HepG2 (cell line): ENCODE measurements around the gene TUBG2. TPM values are rescaled to one million over a fixed set of nuclear protein-coding genes. Genes with fewer than 3 reads are reported as not detected.
"Not testable (repeated sequence)": the region's sequence is repeated elsewhere in the genome, so short reads cannot be mapped to it uniquely, and the experiment has no call there.

Experiments
- CAMTA2 ChIP-seq: sonication (generic); formaldehyde crosslinking; IDR thresholded peaks from 2 replicates; pipeline ENCODE4 v1.4.0; 2020; ENCODE audit warnings: mild to moderate bottlenecking, missing genetic modification reagents, borderline replicate concordance
- CREM ChIP-seq, 2 experiments: sonication (generic) in 1 of 2; formaldehyde crosslinking in 1 of 2; IDR thresholded peaks; 2 replicates each; pipeline versions ENCODE4 v1.4.0 to v1.6.1; 2016 to 2020; ENCODE audit warnings: antibody characterized with exemption in 1 of 2, mild to moderate bottlenecking in 1 of 2, missing genetic modification reagents in 1 of 2
- GTF3A ChIP-seq: sonication (generic); formaldehyde crosslinking; conservative IDR thresholded peaks from 2 replicates; pipeline ENCODE4 v1.4.0; 2020; ENCODE audit warnings: mild to moderate bottlenecking, missing genetic modification reagents
- HNF4G ChIP-seq, 2 experiments: sonication (generic) in 1 of 2; formaldehyde crosslinking in 1 of 2; IDR thresholded peaks; 2 replicates each; pipeline versions ENCODE4 v1.4.0 to v1.6.1; 2011 to 2020; ENCODE audit warnings: borderline replicate concordance in 2 of 2, low read depth in 2 of 2, mild to moderate bottlenecking in 2 of 2, low read length in 1 of 2, missing genetic modification reagents in 1 of 2, moderate library complexity in 1 of 2
- NCOA2 ChIP-seq: sonication (generic); formaldehyde crosslinking; IDR thresholded peaks from 2 replicates; pipeline ENCODE4 v1.8.0; 2022; ENCODE audit warnings: inconsistent platforms
- NFKBIZ ChIP-seq: IDR thresholded peaks from 2 replicates; pipeline ENCODE4 v1.6.1; 2018; ENCODE audit warnings: missing genetic modification reagents, missing compliant biosample characterization
- RAD21 ChIP-seq: fragments of 450-650 bp; formaldehyde crosslinking; IDR thresholded peaks from 2 replicates; pipeline ENCODE4 v1.5.0; 2020; ENCODE audit warnings: mild to moderate bottlenecking
- SNAPC2 ChIP-seq: sonication (generic); formaldehyde crosslinking; IDR thresholded peaks from 2 replicates; pipeline ENCODE4 v1.8.1; 2022; ENCODE audit warnings: mild to moderate bottlenecking, missing genetic modification reagents
- ZBTB33 ChIP-seq: sonication (generic); formaldehyde crosslinking; IDR thresholded peaks from 2 replicates; pipeline ENCODE4 v1.4.0; 2020; ENCODE audit warnings: missing genetic modification reagents
- ZFP41 ChIP-seq: sonication (generic); formaldehyde crosslinking; IDR thresholded peaks from 2 replicates; pipeline ENCODE4 v1.4.0; 2020; ENCODE audit warnings: mild to moderate bottlenecking, missing genetic modification reagents, borderline replicate concordance
- ZNF296 ChIP-seq: sonication (generic); formaldehyde crosslinking; conservative IDR thresholded peaks from 2 replicates; pipeline ENCODE4 v1.5.0; 2020; ENCODE audit warnings: mild to moderate bottlenecking, missing genetic modification reagents
- ZNF550 ChIP-seq: sonication (generic); formaldehyde crosslinking; IDR thresholded peaks from 2 replicates; pipeline ENCODE4 v1.4.0; 2020; ENCODE audit warnings: mild to moderate bottlenecking, missing genetic modification reagents, borderline replicate concordance
- ZNF563 ChIP-seq: sonication (generic); formaldehyde crosslinking; IDR thresholded peaks from 2 replicates; pipeline ENCODE4 v1.8.0; 2022; ENCODE audit warnings: mild to moderate bottlenecking, moderate library complexity, missing genetic modification reagents
- ZNF768 ChIP-seq: sonication (generic); formaldehyde crosslinking; IDR thresholded peaks from 2 replicates; pipeline ENCODE4 v1.4.0; 2020; ENCODE audit warnings: missing genetic modification reagents
- ZNF772 ChIP-seq: sonication (generic); formaldehyde crosslinking; IDR thresholded peaks from 2 replicates; pipeline ENCODE4 v1.5.0; 2020; ENCODE audit warnings: mild to moderate bottlenecking, missing genetic modification reagents
- ZNF790 ChIP-seq: sonication (generic); formaldehyde crosslinking; IDR thresholded peaks from 2 replicates; pipeline ENCODE4 v1.8.0; 2022; ENCODE audit warnings: missing genetic modification reagents, mild to moderate bottlenecking, borderline replicate concordance
- ZNF816 ChIP-seq: sonication (generic); formaldehyde crosslinking; IDR thresholded peaks from 2 replicates; pipeline ENCODE4 v1.8.0; 2022; ENCODE audit warnings: missing genetic modification reagents, mild to moderate bottlenecking, borderline replicate concordance
- polyA plus RNA-seq, 8 experiments: library from polyadenylated mRNA; depleted of rRNA in 3 of 8; stranded (reverse) in 7 of 8; unstranded in 1 of 8; fragments of >200 nt; fragmentation: Illumina TruSeq in 4 of 8; extraction: Trizol in 4 of 8; gene quantifications; 2 replicates each; pipeline versions ENCODE4 v1.2.1 to v1.2.3, GENCODE V29; 2011 to 2016; ENCODE audit warnings: low read depth in 4 of 8, missing spikeins in 1 of 8, mixed read lengths in 1 of 8; ENCODE audit not compliant: insufficient read depth in 1 of 8
- total RNA-seq, 5 experiments: library from RNA; depleted of rRNA; stranded (reverse); fragments of >200 nt; fragmentation: Illumina TruSeq; extraction: Trizol; gene quantifications; 2 replicates each; pipeline ENCODE4 v1.2.3, GENCODE V29; 2016; ENCODE audit warnings: low read depth in 1 of 5
- TF ChIP-seq, protein P1 (sequence below): sonication (generic); formaldehyde crosslinking; IDR thresholded peaks from 2 replicates; pipeline ENCODE4 v1.4.0; 2020; ENCODE audit warnings: missing genetic modification reagents
- TF ChIP-seq, protein P2 (sequence below): sonication (generic); formaldehyde crosslinking; IDR thresholded peaks from 2 replicates; pipeline ENCODE4 v1.8.0; 2022; ENCODE audit warnings: mild to moderate bottlenecking, missing genetic modification reagents, moderate library complexity
- TF ChIP-seq, protein P3 (sequence below): sonication (generic); formaldehyde crosslinking; IDR thresholded peaks from 2 replicates; pipeline ENCODE4 v1.4.0; 2020; ENCODE audit warnings: missing genetic modification reagents

The TUBG2 gene
- total and polyA plus RNA-seq, 2 of the 13 experiments (the other 11 are each of a cell fraction or from before 2014, with no cell fraction given), result 16.0 to 42.3 TPM

- 0 out of 2 replicates have a peak, but pooled peaks have one; percentile 0 for TF ChIP-seq ZBTB33 (CRISPR knock-in tag)
- TF ChIP-seq ZNF550, result peak; percentile 74; the same call in 1 of the 2 replicates
- TF ChIP-seq NCOA2 (CRISPR knock-in tag), result 0 out of 2 replicates have a peak, but pooled peaks have one; percentile 12
- peak; percentile 20; the same call in 1 of the 2 replicates for TF ChIP-seq SNAPC2 (CRISPR knock-in tag)
- peak; percentile 5; the same call in 1 of the 2 replicates for TF ChIP-seq ZNF768 (CRISPR knock-in tag)
- 0 out of 2 replicates have a peak, but pooled peaks have one; percentile 11 for TF ChIP-seq GTF3A
- TF ChIP-seq, protein P1, sequence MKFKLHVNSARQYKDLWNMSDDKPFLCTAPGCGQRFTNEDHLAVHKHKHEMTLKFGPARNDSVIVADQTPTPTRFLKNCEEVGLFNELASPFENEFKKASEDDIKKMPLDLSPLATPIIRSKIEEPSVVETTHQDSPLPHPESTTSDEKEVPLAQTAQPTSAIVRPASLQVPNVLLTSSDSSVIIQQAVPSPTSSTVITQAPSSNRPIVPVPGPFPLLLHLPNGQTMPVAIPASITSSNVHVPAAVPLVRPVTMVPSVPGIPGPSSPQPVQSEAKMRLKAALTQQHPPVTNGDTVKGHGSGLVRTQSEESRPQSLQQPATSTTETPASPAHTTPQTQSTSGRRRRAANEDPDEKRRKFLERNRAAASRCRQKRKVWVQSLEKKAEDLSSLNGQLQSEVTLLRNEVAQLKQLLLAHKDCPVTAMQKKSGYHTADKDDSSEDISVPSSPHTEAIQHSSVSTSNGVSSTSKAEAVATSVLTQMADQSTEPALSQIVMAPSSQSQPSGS (CRISPR knock-in tag), result 0 out of 2 replicates have a peak, but pooled peaks have one; percentile 7
- 0 out of 2 replicates have a peak, but pooled peaks have one; percentile 18 for TF ChIP-seq ZNF563 (CRISPR knock-in tag)
- 0 out of 2 replicates have a peak, but pooled peaks have one; percentile 48 for TF ChIP-seq ZNF816
- TF ChIP-seq, protein P2, sequence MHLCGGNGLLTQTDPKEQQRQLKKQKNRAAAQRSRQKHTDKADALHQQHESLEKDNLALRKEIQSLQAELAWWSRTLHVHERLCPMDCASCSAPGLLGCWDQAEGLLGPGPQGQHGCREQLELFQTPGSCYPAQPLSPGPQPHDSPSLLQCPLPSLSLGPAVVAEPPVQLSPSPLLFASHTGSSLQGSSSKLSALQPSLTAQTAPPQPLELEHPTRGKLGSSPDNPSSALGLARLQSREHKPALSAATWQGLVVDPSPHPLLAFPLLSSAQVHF (CRISPR knock-in tag), result peak; percentile 53; the same call in 1 of the 2 replicates
- 0 out of 2 replicates have a peak, but pooled peaks have one; percentile 41 for TF ChIP-seq ZNF772 (CRISPR knock-in tag)
- 0 out of 2 replicates have a peak, but pooled peaks have one; percentile 43 for TF ChIP-seq ZNF790 (CRISPR knock-in tag)
- peak; percentile 93 for TF ChIP-seq ZNF296
- TF ChIP-seq, protein P3, sequence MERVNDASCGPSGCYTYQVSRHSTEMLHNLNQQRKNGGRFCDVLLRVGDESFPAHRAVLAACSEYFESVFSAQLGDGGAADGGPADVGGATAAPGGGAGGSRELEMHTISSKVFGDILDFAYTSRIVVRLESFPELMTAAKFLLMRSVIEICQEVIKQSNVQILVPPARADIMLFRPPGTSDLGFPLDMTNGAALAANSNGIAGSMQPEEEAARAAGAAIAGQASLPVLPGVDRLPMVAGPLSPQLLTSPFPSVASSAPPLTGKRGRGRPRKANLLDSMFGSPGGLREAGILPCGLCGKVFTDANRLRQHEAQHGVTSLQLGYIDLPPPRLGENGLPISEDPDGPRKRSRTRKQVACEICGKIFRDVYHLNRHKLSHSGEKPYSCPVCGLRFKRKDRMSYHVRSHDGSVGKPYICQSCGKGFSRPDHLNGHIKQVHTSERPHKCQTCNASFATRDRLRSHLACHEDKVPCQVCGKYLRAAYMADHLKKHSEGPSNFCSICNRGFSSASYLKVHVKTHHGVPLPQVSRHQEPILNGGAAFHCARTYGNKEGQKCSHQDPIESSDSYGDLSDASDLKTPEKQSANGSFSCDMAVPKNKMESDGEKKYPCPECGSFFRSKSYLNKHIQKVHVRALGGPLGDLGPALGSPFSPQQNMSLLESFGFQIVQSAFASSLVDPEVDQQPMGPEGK (CRISPR knock-in tag), result peak; percentile 83
- TF ChIP-seq CREM (IDR thresholded peaks at IDR 0.05), result 0 out of 2 replicates have a peak, but pooled peaks have one; percentile 39
- TF ChIP-seq CREM (CRISPR knock-in tag; IDR thresholded peaks at IDR 0.05); HNF4G (CRISPR knock-in tag; IDR thresholded peaks at IDR 0.05; ENCODE audit: borderline replicate concordance, low read depth): not testable (repeated sequence)
- TF ChIP-seq ZFP41, result 0 out of 2 replicates have a peak, but pooled peaks have one; percentile 74
- TF ChIP-seq CAMTA2 (CRISPR knock-in tag), result peak; percentile 95; the same call in 1 of the 2 replicates
- TF ChIP-seq HNF4G (IDR thresholded peaks at IDR 0.05; ENCODE audit: borderline replicate concordance, low read depth, low read length), result peak; percentile 20; the same call in 1 of the 2 replicates
- peak; percentile 61 for TF ChIP-seq RAD21 (CRISPR knock-in tag)
- TF ChIP-seq NFKBIZ (CRISPR knock-in tag), result 0 out of 2 replicates have a peak, but pooled peaks have one; percentile 2
These were observed 49.0 kb upstream of the TUBG2 start (continued) for GRCh38 chr17:42609814-42610801.
